Endothelial cell of umbilical vein (primary cell): ENCODE results near the gene TTC13. TPM values are rescaled to one million over a fixed set of nuclear protein-coding genes. Genes with fewer than 3 reads are reported as not detected.

Experiments used
- BruUV-seq: library from RNA; stranded (reverse); fragments of 400-500 nt; replicated peaks from 2 replicates; lab custom pipeline; 2021; lab: Mats Ljungman, UMichigan
- CTCF ChIA-PET: fragments of 300-600, 350-600 bp; sonication (Branson Sonifier 250); formaldehyde crosslinking; loops from one replicate; lab custom pipeline; 2021; ENCODE audit warnings: antibody characterized with exemption, inconsistent platforms; lab: Charles Lee
- POLR2A ChIA-PET: fragments of 300-600, 350-600 bp; sonication (Branson Sonifier 250); formaldehyde crosslinking; loops from one replicate; lab custom pipeline; 2021; ENCODE audit warnings: antibody characterized with exemption, inconsistent platforms; lab: Charles Lee
- DNase-seq: peaks from one replicate; pipeline ENCODE4 v3.0.0-alpha.2; 2011; ENCODE audit warnings: low read depth, low spot score
- FAIRE-seq: peaks from 2 replicates; lab custom pipeline; 2011; peaks lifted over from hg19 to GRCh38; lab: Jason Lieb, UNC
- H2AFZ ChIP-seq: 2 replicates; pipeline ENCODE4 v1.6.0; 2012; ENCODE audit warnings: low read depth, low read length, control low read depth, inconsistent platforms
- H3K27ac ChIP-seq: 2 replicates; pipeline ENCODE4 v1.5.1; 2011; ENCODE audit warnings: low read depth, mild to moderate bottlenecking, control low read depth, low read length, moderate library complexity; ENCODE audit not compliant: insufficient read depth
- H3K27me3 ChIP-seq, 2 experiments: 2 replicates each; pipeline versions ENCODE4 v1.6.0 to v1.6.1; 2011; ENCODE audit warnings: low read length in 2 of 2, mixed read lengths in 1 of 2; ENCODE audit not compliant: control insufficient read depth in 2 of 2, insufficient read depth in 2 of 2
- H3K36me3 ChIP-seq, 2 experiments: 2 replicates in 1 of 2; 3 replicates in 1 of 2; pipeline ENCODE4 v1.5.1; 2011; ENCODE audit warnings: low read length in 2 of 2, mild to moderate bottlenecking in 1 of 2, moderate library complexity in 1 of 2; ENCODE audit not compliant: control insufficient read depth in 2 of 2, insufficient read depth in 2 of 2; ENCODE audit errors: extremely low read depth in 1 of 2
- H3K4me1 ChIP-seq: 3 replicates; pipeline ENCODE4 v1.5.1; 2011; ENCODE audit warnings: mild to moderate bottlenecking, low read length; ENCODE audit not compliant: control insufficient read depth, insufficient read depth; ENCODE audit errors: extremely low read depth
- H3K4me2 ChIP-seq: 2 replicates; pipeline ENCODE4 v1.6.1; 2011; ENCODE audit warnings: low read length, control low read depth, mixed read lengths; ENCODE audit not compliant: insufficient read depth
- H3K4me3 ChIP-seq, 3 experiments: fragments of 200-600 bp in 1 of 3; sonication (generic), shearing (Covaris generic) in 1 of 3; replicated peaks in 1 of 3; 2 replicates each; pipeline ENCODE4 v1.5.1; 2011 to 2016; ENCODE audit warnings: control low read depth in 3 of 3, low read length in 3 of 3, mild to moderate bottlenecking in 2 of 3, inconsistent platforms in 1 of 3, low read depth in 1 of 3, moderate library complexity in 1 of 3; ENCODE audit not compliant: insufficient read depth in 1 of 3
- H3K79me2 ChIP-seq: 2 replicates; pipeline ENCODE4 v1.6.0; 2012; ENCODE audit warnings: low read length, inconsistent platforms; ENCODE audit not compliant: control insufficient read depth, insufficient read depth
- H3K9ac ChIP-seq: replicated peaks from 2 replicates; pipeline ENCODE3; 2011; ENCODE audit warnings: low read length, control low read depth; ENCODE audit not compliant: insufficient read depth; ENCODE audit errors: extremely low read depth
- H3K9me1 ChIP-seq: replicated peaks from 3 replicates; pipeline ENCODE4 v1.6.0; 2011; ENCODE audit warnings: mild to moderate bottlenecking, low read length; ENCODE audit not compliant: control insufficient read depth, insufficient read depth; ENCODE audit errors: extremely low read depth
- H3K9me3 ChIP-seq: replicated peaks from 2 replicates; pipeline ENCODE4 v1.5.1; 2012; ENCODE audit warnings: low read length, inconsistent platforms; ENCODE audit not compliant: control insufficient read depth, insufficient read depth
- H4K20me1 ChIP-seq: replicated peaks from 2 replicates; pipeline ENCODE3; 2011; ENCODE audit warnings: mild to moderate bottlenecking, low read length; ENCODE audit not compliant: control insufficient read depth, insufficient read depth; ENCODE audit errors: extremely low read depth
- EZH2 ChIP-seq: IDR thresholded peaks from 2 replicates; pipeline ENCODE4 v1.6.1; 2012; ENCODE audit warnings: borderline replicate concordance, low read depth, mild to moderate bottlenecking, moderate library complexity, low read length, inconsistent platforms; ENCODE audit not compliant: severe bottlenecking
- FOS ChIP-seq: IDR thresholded peaks from 2 replicates; pipeline ENCODE4 v1.6.1; 2011; ENCODE audit warnings: mild to moderate bottlenecking, low read length, moderate library complexity, borderline replicate concordance; ENCODE audit not compliant: insufficient read depth
- GATA2 ChIP-seq: IDR thresholded peaks from 2 replicates; pipeline ENCODE4 v1.7.0; 2011; ENCODE audit warnings: low read depth, mild to moderate bottlenecking, moderate library complexity, mixed read lengths, low read length; ENCODE audit not compliant: insufficient read length, insufficient read depth
- JUN ChIP-seq: IDR thresholded peaks from 2 replicates; pipeline ENCODE4 v1.6.1; 2011; ENCODE audit warnings: borderline replicate concordance, low read depth; ENCODE audit not compliant: insufficient read length, insufficient read depth
- MAX ChIP-seq: IDR thresholded peaks from 2 replicates; pipeline ENCODE4 v1.6.1; 2011; ENCODE audit not compliant: insufficient read depth, insufficient read length
- MYC ChIP-seq: IDR thresholded peaks from one replicate; pipeline ENCODE4 v1.6.1; 2011; ENCODE audit warnings: mild to moderate bottlenecking, low read depth, low read length
- POLR2A ChIP-seq: IDR thresholded peaks from 2 replicates; pipeline ENCODE4 v1.6.1; 2012; ENCODE audit warnings: low read depth, mild to moderate bottlenecking, control low read depth, low read length
- POLR2AphosphoS5 ChIP-seq: IDR thresholded peaks from 2 replicates; pipeline ENCODE4 v1.6.1; 2012; ENCODE audit warnings: low read depth, mild to moderate bottlenecking, control low read depth, low read length, moderate library complexity; ENCODE audit not compliant: insufficient read depth
- dilution Hi-C: fragments of 300-500 bp; cut with MboI; formaldehyde crosslinking; loops from one replicate; pipeline ENCODE4 v1.15.0; 2019; ENCODE audit warnings: low sequenced_read_pairs; ENCODE audit not compliant: extremely low pct_ligation_motif_present
- intact Hi-C: fragments of 100-400 bp; cut with micrococcal nuclease; formaldehyde crosslinking; loops from one replicate; pipeline ENCODE4 v1.10.0; 2022
- polyA plus RNA-seq, 4 experiments: library from polyadenylated mRNA; depleted of rRNA in 3 of 4; stranded (reverse) in 3 of 4; unstranded in 1 of 4; fragments of >200 nt; gene quantifications; 2 replicates each; pipeline versions ENCODE4 v1.2.1 to v1.2.3, GENCODE V29; 2011 to 2012; ENCODE audit warnings: missing spikeins in 1 of 4
- total RNA-seq: library from RNA; stranded (reverse); gene quantifications from 2 replicates; pipeline ENCODE4 v1.2.3, GENCODE V29; 2021
- TF ChIP-seq, protein P1 (sequence below), 2 donors: IDR thresholded peaks; 1 replicate in 1 of 2; 2 replicates in 1 of 2; pipeline ENCODE4 v1.5.1; 2011; ENCODE audit warnings: low read length in 2 of 2, mild to moderate bottlenecking in 2 of 2, moderate library complexity in 2 of 2, control low read depth in 1 of 2, inconsistent platforms in 1 of 2, low read depth in 1 of 2; ENCODE audit not compliant: insufficient read depth in 1 of 2; ENCODE audit errors: extremely low read depth in 1 of 2

TTC13 gene
- total and polyA plus RNA-seq, 2 donors (not counting 3 experiments of a cell fraction or from before 2014, with no cell fraction given), result 8.8 to 23.9 TPM

- Histone ChIP-seq H3K9me3 (no peaks in the 10 kb centered on the region), H3K79me2 (no peaks in the 10 kb centered on the region), H3K9me1 (no peaks in the 10 kb centered on the region), H3K4me1 (no peaks in the 10 kb centered on the region), H3K9ac (no peak overlapping the region), H3K36me3 (no peaks in the 10 kb centered on the region), H4K20me1 (no peaks in the 10 kb centered on the region), H3K27me3 (no peaks in the 10 kb centered on the region), H2AFZ (no peak overlapping the region), H3K27ac (no peak overlapping the region), H3K4me2 (no peak overlapping the region), H3K4me3 (no peak overlapping the region)
- no peak for TF ChIP-seq FOS
- no peak for TF ChIP-seq MAX
- TF ChIP-seq POLR2A, result no peak
- no peak for TF ChIP-seq JUN
- TF ChIP-seq POLR2AphosphoS5, result no peak
- TF ChIP-seq EZH2, result no peak
- TF ChIP-seq, protein P1, sequence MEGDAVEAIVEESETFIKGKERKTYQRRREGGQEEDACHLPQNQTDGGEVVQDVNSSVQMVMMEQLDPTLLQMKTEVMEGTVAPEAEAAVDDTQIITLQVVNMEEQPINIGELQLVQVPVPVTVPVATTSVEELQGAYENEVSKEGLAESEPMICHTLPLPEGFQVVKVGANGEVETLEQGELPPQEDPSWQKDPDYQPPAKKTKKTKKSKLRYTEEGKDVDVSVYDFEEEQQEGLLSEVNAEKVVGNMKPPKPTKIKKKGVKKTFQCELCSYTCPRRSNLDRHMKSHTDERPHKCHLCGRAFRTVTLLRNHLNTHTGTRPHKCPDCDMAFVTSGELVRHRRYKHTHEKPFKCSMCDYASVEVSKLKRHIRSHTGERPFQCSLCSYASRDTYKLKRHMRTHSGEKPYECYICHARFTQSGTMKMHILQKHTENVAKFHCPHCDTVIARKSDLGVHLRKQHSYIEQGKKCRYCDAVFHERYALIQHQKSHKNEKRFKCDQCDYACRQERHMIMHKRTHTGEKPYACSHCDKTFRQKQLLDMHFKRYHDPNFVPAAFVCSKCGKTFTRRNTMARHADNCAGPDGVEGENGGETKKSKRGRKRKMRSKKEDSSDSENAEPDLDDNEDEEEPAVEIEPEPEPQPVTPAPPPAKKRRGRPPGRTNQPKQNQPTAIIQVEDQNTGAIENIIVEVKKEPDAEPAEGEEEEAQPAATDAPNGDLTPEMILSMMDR (IDR thresholded peaks at IDR 0.05; ENCODE audit: extremely low read depth in 1 of 2, insufficient read depth in 1 of 2, low read depth in 1 of 2, low read length in 2 of 2), result no peak
- TF ChIP-seq GATA2, result no peak
- no peak for TF ChIP-seq MYC
- intact Hi-C loops (no loop called here), dilution Hi-C loops (no loop called here)
- ChIA-PET CTCF (interaction anchor here (1.2 to 1.8 kb wide), 3 partner anchors 9 to 20 kb away, joined by 3 to 5 read pairs (median 3); no protein-coding TSS in a partner anchor), POLR2A (no interaction called here)
- no peak for FAIRE-seq
- BruUV-seq, result no TSS peak
- no peak for DNase-seq
Observed at GRCh38 chr1:230950404-230950803, 28.3 kb downstream of the TTC13 start.
